HG02623 (cell line): ENCODE results near the gene LMCD1.

Experiments used
- ATAC-seq: cut with Tn5 transposase; IDR thresholded peaks from one replicate; pipeline ENCODE4 v1.9.1; 2021; ENCODE audit warnings: moderate library complexity; ENCODE audit not compliant: unreplicated experiment

The LMCD1 gene

DNA sequence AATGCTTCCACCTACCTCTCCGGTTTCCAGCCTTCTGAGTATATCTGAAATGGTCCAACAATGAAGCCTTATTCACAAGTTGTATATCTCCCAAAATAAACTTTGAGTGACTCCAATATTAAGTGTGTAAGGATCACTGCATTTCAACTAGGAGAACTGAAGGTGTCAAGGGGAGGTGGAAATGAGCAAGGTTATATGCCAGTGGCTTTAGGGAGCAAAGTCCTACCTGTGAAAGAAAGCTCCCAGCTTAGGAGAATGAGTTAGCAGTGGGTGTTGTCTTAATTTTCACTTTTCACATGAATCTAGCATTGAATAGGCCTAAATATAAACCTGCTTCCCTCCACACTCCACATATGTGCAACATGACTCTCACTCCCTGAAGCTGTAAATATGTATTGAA, 29.0 kb downstream of the LMCD1 start:
- no peak for ATAC-seq

- ATAC-seq = no peak
Observed at GRCh38 chr3:8532251-8532871, 30.7 kb downstream of the LMCD1 start.

DNA sequence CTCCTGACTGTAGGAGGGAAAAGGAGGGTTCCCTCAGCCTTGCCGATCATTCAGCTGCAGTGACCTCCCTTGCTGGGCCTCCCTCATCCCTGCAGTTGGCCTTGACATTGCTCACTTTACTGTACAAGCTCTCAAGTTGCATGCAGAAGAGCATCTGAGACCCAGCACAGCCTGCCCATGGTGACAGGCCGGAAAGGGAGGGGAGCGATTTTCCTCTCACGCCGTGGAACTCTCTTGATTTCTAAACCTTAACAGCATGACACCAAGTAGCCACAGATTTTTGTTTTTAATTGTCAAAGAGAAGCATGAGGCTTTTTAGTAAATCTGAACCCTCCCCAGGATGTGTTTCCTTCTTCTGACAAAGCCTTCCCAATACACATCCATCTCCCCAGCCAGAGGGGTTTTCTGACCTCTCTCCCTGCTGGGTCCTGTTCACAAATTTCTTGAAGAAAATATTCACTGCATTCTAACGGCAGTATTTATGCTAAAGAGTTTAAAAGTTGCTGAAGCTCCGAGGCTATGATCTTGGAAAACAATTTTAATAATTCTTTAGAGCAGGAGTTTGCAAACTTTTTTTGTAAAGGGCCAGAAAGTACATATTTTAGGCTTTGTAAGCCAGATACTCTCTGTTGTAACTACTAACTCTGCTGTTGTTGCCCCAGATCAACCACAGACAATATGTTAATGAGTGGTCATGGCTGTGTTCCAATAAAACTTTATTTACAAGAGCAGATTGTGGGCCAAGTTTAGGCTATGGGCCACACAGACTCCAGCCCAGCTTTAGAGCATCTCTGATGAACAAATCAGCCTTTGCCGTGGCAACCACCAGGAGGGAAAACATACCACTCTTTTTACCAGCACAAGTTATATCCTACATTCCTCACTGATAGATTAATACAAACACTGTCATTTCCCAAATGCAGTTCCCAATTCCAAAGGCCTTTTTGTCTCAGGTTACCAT, 34.8 kb downstream of the LMCD1 start:
- no peak for ATAC-seq

DNA sequence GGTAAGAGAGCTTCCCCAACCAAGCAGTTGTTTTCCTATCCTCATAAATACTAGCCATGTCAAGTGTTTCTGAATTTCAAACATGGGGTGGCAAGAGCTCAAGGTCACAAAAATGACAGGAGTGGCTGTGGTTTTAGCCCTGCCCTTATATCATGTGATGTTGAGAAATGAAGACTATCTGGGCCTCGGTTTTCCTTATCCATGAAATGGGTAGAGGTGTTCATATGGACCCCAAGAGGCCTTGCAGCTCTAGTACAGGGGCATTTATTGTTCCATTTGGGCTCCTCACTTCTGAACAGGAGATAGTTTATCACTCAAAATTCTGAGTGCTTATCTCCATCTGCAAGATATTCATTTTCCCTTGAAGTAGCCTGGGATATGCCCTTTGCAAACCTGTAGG, 35.8 kb downstream of the LMCD1 start:
- ATAC-seq = no peak

GRCh38 chr3:8538223-8538622, 36.6 kb downstream of the LMCD1 start:
- no peak for ATAC-seq

GRCh38 chr3:8538913-8539312, 37.3 kb downstream of the LMCD1 start:
- ATAC-seq = no peak

DNA sequence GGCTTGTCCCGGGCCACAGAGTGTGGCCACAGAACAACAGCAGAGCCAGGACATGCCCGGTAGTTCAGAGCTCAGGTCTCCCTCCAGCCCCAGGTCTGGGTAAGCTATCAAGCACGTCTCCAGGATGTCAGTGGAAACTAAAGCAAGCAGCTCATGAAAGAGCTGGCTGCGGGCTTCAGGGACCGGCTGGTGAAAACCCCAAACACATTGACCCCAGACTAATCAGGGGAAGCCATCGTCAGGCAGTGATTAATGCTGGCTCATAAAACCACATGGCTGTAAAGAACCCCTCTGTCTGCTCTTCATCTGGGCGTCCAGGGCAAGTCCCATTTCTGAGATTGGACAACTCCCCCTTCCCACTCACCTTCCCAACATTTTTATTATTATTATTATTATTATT, 37.8 kb downstream of the LMCD1 start:
- ATAC-seq = no peak

- no peak for ATAC-seq
Observed at GRCh38 chr3:8540456-8540855, 38.8 kb downstream of the LMCD1 start.

DNA sequence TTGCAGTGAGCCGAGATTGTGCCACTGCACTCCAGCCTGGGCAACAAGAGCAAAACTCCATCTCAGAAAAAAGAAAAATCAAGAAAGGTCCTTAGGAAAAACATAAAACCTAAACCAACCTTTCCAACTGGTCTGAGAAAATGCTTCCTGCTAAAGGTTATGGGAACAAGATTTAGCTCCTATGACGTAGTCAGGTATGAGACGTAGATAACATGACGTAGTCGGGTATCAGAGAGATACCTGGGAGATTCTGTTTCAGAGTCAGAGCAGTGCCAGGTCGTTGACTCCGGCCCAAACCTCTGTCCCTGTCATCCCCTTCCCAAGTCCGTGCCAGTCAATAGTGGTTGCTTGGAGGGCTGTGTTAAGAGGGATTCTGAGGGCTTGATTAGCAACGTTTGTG, 39.9 kb downstream of the LMCD1 start:
- ATAC-seq = no peak

GRCh38 chr3:8542190-8543135, 40.8 kb downstream of the LMCD1 start:
- no peak for ATAC-seq

DNA sequence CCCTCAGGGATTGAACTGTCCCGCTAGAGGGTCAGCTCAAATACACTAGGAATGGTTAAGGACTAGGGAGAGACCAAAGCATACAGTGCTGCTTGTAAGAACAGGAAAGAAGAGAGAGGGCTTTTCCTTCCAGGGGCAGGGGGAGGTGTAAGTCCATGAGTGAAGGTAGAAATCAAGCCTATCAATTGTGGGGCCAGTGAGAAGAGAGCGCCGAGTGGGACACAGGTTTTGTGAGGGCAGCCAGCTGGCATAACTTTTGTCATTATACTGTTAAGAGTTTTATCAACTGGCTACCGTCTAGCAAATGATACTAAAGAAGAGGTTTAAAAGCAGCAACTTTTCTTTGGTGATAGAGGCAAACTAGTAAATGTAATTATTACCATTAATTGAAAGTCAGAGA, 45.0 kb downstream of the LMCD1 start:
- no peak for ATAC-seq

- ATAC-seq = no peak
Observed at GRCh38 chr3:8548502-8549275, 47.1 kb downstream of the LMCD1 start.

DNA sequence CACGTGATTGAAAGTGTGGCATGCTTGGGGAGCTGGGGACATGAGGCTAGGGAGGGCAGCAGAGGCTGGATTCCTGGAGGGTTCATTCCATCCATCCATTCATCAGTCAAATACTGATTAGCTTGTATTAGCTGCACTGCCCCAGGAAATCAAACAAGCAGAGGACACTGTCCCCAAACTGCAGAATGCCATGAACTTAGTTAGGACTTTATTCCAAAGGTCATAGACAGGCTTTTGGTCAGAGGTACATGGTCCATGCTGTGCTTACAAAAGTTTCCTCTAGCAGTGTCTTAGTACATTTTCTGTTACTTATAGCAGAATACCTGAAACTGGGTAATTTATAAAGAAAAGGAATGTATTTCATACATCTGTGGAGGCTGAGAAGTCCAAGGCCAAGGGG, 47.7 kb downstream of the LMCD1 start:
- ATAC-seq = no peak

DNA sequence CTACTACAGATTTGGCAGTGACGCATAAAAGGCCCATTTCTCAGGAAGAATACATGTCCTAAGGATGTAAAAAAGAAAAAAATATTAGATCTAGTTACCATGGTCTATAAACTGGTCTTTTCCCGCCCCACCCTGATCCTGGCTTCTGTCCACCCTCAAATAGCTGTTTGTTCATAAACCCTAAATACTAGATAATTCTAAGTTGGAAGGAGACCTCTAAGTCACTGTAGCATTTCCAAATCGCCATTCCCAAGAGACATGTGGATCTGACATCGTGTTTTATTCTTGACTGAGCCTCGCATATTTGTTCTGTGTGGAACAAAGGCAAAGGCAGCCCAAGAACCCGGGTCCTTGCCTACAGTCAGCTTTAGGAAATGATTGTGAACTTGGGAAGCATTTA, 49.0 kb downstream of the LMCD1 start:
- no peak for ATAC-seq

DNA sequence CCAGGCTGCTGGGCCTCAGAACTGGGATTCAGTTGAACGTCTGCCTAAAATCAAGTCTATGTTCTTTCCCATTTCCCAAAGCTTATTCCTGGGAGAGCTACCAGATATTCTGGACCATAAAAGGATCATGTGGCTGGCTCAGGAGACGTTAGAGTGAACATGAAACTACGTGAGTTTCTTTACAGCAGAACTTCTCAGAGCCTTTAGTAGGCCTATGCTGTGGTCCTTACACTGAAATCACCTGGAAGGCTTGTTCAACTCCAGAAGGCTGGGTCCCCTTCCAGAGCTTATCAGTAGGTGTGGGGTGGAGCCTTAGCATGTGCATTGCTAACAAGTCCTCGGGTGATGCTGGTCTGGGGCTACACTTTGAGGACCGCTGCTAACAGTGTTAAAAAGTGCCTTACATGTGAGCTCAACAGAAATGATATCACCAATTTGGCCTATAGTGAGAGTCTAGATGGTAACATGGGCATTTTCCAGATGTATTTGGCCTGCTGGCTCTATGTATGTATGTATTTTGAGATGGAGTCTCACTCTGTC, 50.7 kb downstream of the LMCD1 start:
- no peak for ATAC-seq

- no peak for ATAC-seq
Observed at GRCh38 chr3:8553405-8553804, 51.8 kb downstream of the LMCD1 start.

DNA sequence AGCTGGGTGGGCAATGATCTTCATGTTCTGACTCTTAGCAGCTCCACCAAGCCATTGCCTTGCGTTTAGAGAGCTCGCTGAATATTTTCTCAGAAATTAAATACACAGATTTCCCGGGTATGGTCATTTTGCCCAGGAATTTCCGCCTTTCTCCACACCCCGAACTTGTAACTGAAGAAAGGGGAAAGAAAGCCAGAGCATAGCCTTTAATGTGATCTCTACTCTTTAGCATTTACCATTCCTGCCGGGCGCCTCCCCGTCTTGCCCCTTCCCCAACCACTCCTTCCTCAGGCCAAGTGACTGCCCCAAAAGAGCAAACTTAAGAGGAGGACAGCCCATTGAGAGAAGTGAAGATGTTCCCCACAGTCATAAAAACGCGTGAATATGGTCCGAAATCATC, 53.1 kb downstream of the LMCD1 start:
- no peak for ATAC-seq

DNA sequence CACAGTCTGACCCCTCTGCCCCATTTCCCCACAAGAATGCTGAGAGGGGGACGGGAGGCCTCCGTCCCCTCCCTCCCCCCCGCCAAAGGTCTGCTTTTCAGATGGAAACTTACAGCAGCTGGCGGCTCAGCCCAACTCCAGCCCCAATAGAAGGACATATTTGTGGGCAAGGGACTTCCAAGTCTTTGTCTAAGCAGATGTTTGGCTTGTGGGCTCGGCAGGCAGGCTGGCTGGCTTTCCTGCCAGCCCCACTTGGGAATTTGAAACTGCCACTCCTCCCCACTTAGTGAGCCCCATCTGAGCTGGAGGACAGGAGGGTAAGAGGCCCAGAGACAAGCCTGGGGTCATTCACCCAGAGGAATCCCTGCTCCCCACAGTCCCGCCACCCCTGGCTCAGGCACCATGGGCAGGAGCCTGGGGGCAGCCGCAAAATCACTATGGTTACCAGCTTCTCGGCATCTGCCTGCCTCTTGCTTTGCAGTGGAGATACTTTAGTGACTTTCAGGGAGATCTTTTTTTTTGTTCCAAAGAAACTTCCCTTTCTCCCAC, 53.6 kb downstream of the LMCD1 start:
- no peak for ATAC-seq

- no peak for ATAC-seq
Observed at GRCh38 chr3:8555725-8556472, 54.3 kb downstream of the LMCD1 start.
